ENCODE results near the gene FOXC1.

The FOXC1 gene

DNA sequence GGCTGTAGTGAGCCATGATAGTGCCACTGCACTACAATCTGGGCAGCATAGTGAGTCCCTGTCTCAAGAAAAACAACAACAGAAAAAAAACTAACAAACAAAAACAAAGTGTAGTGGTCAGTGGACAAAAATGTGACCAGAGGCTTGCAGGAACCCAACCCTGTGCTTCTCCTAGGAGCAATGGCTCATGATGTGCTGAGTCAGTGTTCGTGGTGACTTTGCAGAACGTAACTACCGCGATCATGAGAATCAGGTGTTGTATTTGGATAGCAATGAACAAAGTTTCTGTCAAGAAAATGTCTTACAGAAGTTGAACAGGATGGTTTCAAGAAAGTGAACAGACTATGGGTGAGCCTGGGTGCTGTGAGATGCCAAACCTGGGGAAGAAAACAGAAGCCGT, 18.5 kb upstream of the FOXC1 start:
- Mint-ChIP-seq H3K4me1 (peaks cover 2% of the 10 kb centered on the region), H3K27me3 (peaks cover 25% of the 10 kb centered on the region), H3K27ac (no peak overlapping the region), H3K9me3 (no peaks in the 10 kb centered on the region), H3K4me3 (no peak overlapping the region), H3K36me3 (ENCODE audit: low read depth) (no peaks in the 10 kb centered on the region)
- DNase-seq (no peak), ATAC-seq (no peak)

DNA sequence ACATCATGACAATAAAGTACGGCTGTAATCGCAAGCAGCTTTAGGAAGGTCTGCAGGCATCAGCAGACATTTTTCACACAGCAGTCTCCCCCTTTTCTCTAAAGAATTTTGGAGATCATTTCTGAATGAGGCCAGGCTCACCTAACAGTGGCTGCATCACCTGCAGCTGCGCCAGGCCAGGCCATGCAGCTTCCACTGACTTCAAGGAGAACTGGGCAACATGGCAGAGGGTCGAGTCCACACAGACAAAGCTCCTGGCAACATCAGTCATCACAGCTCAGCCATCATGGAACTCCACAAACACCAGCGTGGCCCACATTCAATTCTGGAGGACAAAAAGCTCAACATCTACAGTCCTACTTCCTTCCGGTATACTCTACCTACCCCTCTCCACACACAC, 17.8 kb upstream of the FOXC1 start:
- Mint-ChIP-seq H3K9me3 (no peaks in the 10 kb centered on the region), H3K4me1 (peaks cover 2% of the 10 kb centered on the region), H3K36me3 (ENCODE audit: low read depth) (no peaks in the 10 kb centered on the region), H3K4me3 (no peak overlapping the region), H3K27ac (no peak overlapping the region), H3K27me3 (peaks cover 30% of the 10 kb centered on the region)
- DNase-seq (no peak), ATAC-seq (no peak)

DNA sequence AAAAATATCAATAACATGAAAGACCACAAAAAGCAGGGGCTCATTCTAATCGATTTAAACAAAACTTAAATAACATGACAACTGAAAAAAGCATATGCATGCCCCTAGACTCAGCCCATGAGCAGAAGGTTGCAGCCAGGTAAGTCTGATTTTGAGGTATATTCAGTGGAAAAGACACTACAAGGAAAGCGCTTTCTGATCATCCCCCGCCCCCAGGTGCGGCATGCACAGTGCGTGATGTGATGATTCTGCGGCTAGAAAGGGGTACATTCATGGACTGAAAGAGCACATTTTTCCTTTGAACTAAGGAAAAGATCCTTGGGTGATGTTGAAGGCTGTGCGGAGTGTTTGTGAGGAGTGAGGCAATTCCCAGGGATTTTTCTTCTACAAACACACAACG, 16.9 kb upstream of the FOXC1 start:
- H3K4me1 Mint-ChIP-seq: peaks cover 2% of the 10 kb centered on the region
- H3K27ac Mint-ChIP-seq: no peak overlapping the region
- no peak overlapping the region for H3K4me3 Mint-ChIP-seq
- H3K9me3 Mint-ChIP-seq: no peaks in the 10 kb centered on the region
- DNase-seq: no peak
- peaks cover 35% of the 10 kb centered on the region for H3K27me3 Mint-ChIP-seq
- H3K36me3 Mint-ChIP-seq (ENCODE audit: low read depth): no peaks in the 10 kb centered on the region
- no peak for ATAC-seq

DNA sequence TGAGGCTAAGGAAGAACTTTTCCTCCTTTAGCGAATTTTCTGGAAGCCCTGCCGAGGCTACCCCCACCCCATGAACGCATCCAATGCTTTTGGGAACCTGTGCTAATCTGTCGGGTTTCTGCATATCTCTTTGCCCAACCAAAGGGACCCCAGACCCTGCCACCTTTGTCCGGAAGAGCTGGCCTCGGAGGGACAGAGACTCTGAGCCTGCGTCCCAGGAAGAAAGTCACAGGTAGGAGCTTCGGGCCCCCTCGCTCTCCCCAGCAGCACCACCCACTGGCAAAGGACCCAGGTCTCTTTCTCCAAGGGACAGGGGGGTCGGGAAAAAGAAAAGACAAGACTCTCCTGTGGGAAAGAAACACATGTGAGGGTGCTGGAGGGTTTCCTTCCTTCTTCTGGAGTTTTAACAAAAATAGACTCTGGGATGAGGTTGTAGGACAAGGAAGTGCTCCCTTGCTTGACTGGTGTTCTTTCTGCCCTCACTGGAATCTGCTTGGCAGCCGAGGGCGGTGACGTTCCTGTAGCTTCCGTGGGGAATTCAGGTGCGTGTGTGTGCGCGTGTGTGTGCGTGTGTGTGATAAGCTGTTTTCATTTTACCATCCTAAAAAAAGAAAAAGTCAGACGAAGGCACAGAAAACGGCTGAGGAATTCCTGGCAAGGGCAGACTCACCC, 16.3 kb upstream of the FOXC1 start:
- Mint-ChIP-seq H3K27me3 (peaks cover 41% of the 10 kb centered on the region), H3K27ac (no peak overlapping the region), H3K4me3 (no peak overlapping the region), H3K9me3 (no peaks in the 10 kb centered on the region), H3K36me3 (ENCODE audit: low read depth) (no peaks in the 10 kb centered on the region), H3K4me1 (peaks cover 2% of the 10 kb centered on the region)
- DNase-seq: no peak
- ATAC-seq: no peak

DNA sequence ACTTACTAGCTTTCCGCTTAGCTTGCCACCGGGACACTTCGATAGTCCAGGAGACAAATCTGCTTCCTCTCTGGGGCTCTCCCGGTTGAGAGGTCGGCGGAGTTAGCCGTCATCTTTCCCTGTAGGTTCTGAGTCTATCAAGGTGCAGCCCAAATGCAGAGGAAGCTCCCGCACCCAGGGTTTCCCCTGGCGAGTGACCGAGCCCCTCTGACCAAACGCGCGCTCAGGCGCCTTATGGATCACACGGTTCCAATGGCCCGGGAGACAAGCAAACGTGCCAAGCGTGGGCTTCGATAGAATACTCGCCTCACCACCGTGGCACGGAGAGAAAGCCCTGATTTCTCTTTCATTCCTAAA, 15.8 kb upstream of the FOXC1 start:
- ATAC-seq (no peak), DNase-seq (no peak)
- Mint-ChIP-seq H3K4me1 (peaks cover 2% of the 10 kb centered on the region), H3K27ac (no peak overlapping the region), H3K9me3 (no peaks in the 10 kb centered on the region), H3K36me3 (ENCODE audit: low read depth) (no peaks in the 10 kb centered on the region), H3K27me3 (peaks cover 44% of the 10 kb centered on the region), H3K4me3 (no peak overlapping the region)

DNA sequence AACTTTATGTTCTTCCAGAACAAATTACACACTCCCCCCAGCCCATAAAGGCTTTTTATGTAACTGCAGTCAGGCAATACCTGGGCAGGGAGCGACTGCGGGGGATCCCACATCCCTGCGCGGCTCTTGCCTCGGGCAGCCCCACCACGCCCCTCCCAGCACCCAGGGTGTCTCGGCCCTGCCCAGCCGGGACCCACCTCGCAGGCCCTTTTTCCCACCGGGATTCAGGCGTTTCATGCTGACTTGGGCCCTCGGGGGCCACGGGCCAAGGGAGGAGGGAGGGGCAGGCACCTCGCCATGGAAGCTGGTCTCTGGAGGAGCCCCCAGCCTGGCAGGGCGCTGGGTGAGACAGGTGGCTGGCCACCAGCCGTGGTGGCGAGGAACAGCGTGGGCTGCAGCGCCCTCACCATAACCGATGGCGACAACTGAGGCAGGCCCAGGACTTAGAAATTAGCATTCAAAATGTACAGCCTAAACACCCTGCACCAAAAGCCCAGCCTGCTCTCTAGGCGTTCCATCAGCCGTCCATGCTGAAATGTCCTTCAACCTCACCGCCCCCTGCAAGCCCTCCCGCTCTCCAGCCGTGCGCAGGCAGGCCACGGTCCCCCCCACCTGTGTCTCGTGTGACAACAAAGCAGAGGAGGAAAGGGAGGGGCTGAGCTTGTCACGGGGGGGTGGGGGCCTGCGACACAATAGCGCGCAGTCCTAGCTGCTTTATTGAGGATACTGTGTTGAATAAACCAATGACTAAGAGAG, 15.1 kb upstream of the FOXC1 start:
- Mint-ChIP-seq H3K27ac (no peak overlapping the region), H3K4me3 (no peak overlapping the region), H3K4me1 (peaks cover 2% of the 10 kb centered on the region), H3K9me3 (no peaks in the 10 kb centered on the region), H3K27me3 (peaks cover 45% of the 10 kb centered on the region), H3K36me3 (ENCODE audit: low read depth) (no peaks in the 10 kb centered on the region)
- ATAC-seq: no peak
- DNase-seq: no peak

DNA sequence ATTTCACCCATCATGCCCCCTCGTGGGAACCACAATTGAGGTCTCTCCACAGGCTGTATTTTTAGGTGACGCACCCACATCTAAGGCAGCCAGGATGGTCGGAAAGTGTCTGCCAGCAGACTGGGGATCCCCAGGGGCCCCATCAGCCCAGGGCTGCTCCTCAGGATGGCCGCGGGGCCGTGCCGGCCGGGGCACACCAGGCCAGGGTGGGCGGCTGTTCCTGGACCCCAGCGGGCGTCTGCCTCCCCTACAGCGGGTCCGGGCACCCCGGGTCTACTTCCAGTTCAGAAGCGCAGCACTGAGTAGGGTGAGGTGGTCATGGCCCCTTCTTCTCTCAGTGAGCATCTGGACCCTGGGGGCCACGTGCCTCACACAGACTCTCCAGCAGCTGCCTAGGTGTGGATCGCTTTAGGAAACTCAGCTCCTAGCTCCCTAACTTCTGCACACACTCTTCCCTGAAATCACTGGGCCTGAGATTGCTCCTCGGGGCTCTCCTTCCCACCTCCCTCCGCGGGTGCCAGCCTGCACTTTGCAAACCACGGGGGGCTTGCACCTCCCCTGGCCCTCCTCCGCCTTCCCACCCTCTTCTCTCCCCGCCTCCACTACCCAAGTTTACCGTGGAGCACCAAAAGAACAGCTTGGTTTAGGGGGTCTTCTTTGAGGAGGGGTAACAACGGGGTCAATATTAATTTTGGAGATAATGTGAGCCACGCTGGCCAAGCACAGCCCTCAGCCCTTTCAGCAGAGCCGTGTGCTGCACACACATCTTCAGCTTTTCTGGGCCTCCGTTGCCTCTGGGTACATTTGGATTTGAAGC, 14.2 kb upstream of the FOXC1 start:
- Mint-ChIP-seq H3K27ac (no peak overlapping the region), H3K9me3 (no peaks in the 10 kb centered on the region)
- no peak for ATAC-seq

DNA sequence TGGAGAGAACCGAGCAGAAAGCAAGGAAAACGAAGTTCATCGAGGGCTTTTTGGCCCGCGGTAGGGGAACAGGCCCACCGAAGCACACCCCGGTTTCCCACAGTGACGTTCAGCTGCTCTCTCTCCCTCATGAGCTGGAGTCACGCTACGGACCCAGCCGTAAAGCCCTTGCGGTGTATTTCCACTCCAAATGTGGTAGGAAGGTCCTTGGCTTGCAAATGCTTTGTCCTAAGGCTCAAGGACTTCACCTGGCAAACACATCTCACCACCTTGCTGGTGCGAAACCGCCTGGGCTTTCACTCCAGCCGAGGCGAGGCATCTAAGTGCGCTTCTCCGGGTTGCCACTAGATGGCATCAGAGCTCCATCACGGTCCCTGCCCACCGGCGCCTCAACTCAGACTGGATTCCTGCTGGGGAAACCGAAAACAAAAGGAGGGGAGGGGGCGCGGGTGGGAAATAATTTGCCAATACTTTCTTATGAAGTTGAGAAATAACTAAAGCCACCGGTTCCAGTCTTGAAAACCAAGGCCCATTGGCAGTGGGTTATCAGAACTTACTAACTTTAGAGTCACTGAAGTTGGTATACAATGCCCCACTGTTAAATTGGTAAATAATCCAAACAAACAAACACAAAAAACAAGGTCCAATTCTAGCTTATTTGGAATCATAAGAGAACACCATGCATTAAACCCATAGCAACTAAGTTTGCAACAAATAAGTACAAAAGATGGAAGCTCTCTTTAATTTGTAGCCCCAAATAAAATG, 13.4 kb upstream of the FOXC1 start:
- no peak overlapping the region for H3K4me3 Mint-ChIP-seq
- DNase-seq (peak; percentile 63), ATAC-seq (no peak)
- peaks cover 2% of the 10 kb centered on the region for H3K4me1 Mint-ChIP-seq
- no peaks in the 10 kb centered on the region for H3K9me3 Mint-ChIP-seq
- H3K27me3 Mint-ChIP-seq: peaks cover 58% of the 10 kb centered on the region
- H3K27ac Mint-ChIP-seq: no peak overlapping the region
- no peaks in the 10 kb centered on the region for H3K36me3 Mint-ChIP-seq (ENCODE audit: low read depth)

More for the DNA sequence above, 14.2 kb upstream of the FOXC1 start:
- DNase-seq: no peak
- Mint-ChIP-seq H3K4me1 (peaks cover 2% of the 10 kb centered on the region), H3K27me3 (peaks cover 51% of the 10 kb centered on the region), H3K36me3 (ENCODE audit: low read depth) (no peaks in the 10 kb centered on the region), H3K4me3 (no peak overlapping the region)

DNA sequence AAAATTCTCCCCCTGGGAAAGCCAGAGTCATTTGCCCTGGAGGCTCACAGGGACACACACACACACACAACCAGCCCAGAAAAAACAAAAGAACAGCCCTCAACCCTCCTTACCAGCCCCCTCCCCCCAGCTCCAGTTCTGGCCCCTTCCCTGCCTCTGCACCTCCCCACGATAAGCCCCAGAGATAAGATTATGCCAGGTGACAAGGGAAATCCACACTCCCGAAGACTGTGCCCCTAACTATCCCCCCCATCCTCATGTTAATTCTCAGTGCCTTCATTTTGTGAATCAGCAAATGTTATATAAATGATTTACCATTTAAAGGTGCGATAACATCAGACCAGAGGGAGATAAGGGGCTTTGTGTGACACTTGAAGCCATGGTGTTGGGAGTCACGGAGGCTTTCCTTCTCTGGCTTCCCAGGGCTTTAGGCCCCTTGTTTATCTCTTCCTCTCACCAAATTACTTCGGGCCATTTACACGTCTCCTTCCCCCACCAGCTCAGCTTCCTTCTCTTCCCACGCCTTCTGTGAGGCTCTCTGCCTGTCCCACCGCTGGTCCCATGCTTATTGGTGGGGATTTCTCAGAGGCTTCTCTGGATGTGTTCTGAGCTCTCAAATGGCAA, 12.5 kb upstream of the FOXC1 start:
- Mint-ChIP-seq H3K27me3 (peaks cover 65% of the 10 kb centered on the region), H3K36me3 (ENCODE audit: low read depth) (no peaks in the 10 kb centered on the region), H3K4me3 (no peak overlapping the region), H3K4me1 (peaks cover 2% of the 10 kb centered on the region), H3K27ac (no peak overlapping the region), H3K9me3 (no peaks in the 10 kb centered on the region)
- DNase-seq (no peak), ATAC-seq (no peak)

DNA sequence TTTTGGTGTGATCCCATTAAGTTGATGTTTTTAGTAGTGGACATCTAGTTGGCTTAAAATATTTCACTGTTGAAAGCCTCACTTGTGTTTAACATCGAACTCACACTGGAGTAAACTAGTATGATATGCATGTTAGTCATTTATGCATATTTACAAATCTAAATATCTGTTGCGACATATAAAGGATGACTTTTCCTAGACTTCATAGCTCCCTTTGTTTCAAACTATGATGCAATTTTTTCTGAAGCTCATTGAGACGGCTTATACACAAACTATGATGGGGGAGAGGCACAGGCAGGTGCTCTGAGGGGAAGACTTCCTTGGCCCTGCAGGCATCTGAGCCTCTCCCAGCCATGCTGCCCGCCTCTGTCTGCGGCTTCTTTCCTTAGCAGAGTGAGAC, 11.8 kb upstream of the FOXC1 start:
- Mint-ChIP-seq H3K27ac (no peak overlapping the region), H3K27me3 (peaks cover 69% of the 10 kb centered on the region)

DNA sequence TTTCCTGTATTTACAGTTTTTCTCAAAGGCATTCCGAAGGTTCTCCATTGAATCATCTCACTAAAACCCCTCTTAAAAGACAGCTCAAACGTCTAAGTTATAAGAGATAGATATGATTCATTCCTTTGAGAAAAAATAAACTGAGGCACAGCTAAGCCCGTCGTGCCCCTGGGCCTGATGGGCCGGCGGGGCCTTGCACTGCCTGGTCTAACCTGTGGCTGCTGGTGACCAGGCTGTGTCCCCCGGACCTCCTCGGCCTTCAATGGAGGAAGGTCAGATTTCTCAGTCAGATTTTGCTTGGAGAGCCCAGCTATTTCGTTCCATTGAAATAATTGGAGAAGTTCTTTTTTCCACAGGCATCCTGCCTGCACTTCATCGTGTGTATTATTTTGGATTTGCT, 11.3 kb upstream of the FOXC1 start:
- no peak for DNase-seq
- ATAC-seq: no peak
- no peaks in the 10 kb centered on the region for H3K36me3 Mint-ChIP-seq (ENCODE audit: low read depth)
- H3K27me3 Mint-ChIP-seq: peaks cover 73% of the 10 kb centered on the region
- no peak overlapping the region for H3K4me3 Mint-ChIP-seq
- no peak overlapping the region for H3K27ac Mint-ChIP-seq
- no peaks in the 10 kb centered on the region for H3K9me3 Mint-ChIP-seq
- H3K4me1 Mint-ChIP-seq: peaks cover 2% of the 10 kb centered on the region

More for the DNA sequence above, 11.8 kb upstream of the FOXC1 start:
- ATAC-seq (no peak), DNase-seq (no peak)
- Mint-ChIP-seq H3K9me3 (no peaks in the 10 kb centered on the region), H3K36me3 (ENCODE audit: low read depth) (no peaks in the 10 kb centered on the region), H3K4me3 (no peak overlapping the region), H3K4me1 (peaks cover 2% of the 10 kb centered on the region)

DNA sequence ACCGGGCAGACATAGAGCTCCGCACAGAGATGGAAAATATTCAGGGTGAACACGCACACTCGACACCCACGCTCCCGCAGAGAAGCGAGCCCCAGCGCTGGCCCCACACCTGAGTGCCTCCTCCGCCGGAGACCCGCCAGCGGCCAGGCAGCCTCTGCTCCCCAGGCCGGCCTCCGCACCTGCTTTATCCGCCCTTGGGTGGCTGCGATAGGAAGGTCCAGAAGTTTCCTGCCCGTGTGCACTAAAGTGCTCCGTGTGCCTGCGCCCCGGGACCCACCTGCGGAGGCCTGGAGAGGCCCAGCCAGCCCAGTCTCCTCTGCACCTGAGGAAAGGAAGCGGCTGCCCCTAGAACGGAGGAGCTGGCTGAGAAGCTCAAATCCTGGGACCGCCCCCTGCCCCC, 10.8 kb upstream of the FOXC1 start:
- Mint-ChIP-seq H3K27ac (no peak overlapping the region), H3K36me3 (ENCODE audit: low read depth) (no peaks in the 10 kb centered on the region), H3K27me3 (peaks cover 74% of the 10 kb centered on the region), H3K9me3 (no peaks in the 10 kb centered on the region), H3K4me1 (peaks cover 2% of the 10 kb centered on the region), H3K4me3 (no peak overlapping the region)
- ATAC-seq (no peak), DNase-seq (no peak)

DNA sequence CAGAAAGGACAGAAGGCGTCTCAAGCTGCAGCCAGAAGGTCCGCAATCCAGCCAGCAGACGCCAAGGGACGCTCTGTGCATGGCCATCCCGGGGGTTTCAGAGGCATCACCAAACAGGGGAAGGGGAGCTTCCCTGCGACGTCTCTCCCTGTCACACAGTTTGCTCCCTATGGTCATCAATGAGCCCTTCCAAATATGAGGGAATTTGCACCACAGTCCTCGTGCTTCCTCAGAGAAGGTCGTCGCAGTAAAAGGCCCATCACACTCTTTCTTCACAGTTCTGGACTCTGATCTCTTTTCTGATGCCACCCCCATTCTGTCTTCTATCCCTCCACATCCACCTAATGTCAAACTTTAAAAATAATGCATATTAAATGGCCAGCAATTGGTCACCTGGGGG, 10.2 kb upstream of the FOXC1 start:
- Mint-ChIP-seq H3K36me3 (ENCODE audit: low read depth) (no peaks in the 10 kb centered on the region), H3K27me3 (peaks cover 74% of the 10 kb centered on the region), H3K4me3 (no peak overlapping the region), H3K4me1 (peaks cover 2% of the 10 kb centered on the region), H3K9me3 (no peaks in the 10 kb centered on the region), H3K27ac (no peak overlapping the region)
- DNase-seq: no peak
- ATAC-seq: no peak
